Neural progenitor cell (in vitro differentiated cells): ENCODE results near the gene MS4A10.

Experiments used
- CTCF ChIP-seq: fragments of 200-600 bp; sonication (generic); IDR thresholded peaks from 2 replicates; pipeline ENCODE4 v1.5.1; 2017; ENCODE audit warnings: antibody characterized with exemption, mild to moderate bottlenecking
- EZH2 ChIP-seq: fragments of 200-600 bp; sonication (generic); IDR thresholded peaks from 2 replicates; pipeline ENCODE4 v1.6.1; 2017; ENCODE audit warnings: antibody characterized with exemption, mild to moderate bottlenecking, moderate library complexity
- EZH2phosphoT487 ChIP-seq: fragments of 200-600 bp; sonication (generic); IDR thresholded peaks from 2 replicates; pipeline ENCODE4 v1.6.1; 2017; ENCODE audit warnings: antibody characterized with exemption

- TF ChIP-seq EZH2: no peak
- TF ChIP-seq CTCF: no peak
- TF ChIP-seq EZH2phosphoT487: no peak
These were observed 4.4 kb upstream of the MS4A10 start for GRCh38 chr11:60780774-60781173.
